MV-4-11 (cell line): ENCODE data around the gene SCAPER.

Experiments
- DNase-seq: peaks from one replicate; lab custom pipeline; 2025; lab: John Stamatoyannopoulos, UW

SCAPER gene

DNA sequence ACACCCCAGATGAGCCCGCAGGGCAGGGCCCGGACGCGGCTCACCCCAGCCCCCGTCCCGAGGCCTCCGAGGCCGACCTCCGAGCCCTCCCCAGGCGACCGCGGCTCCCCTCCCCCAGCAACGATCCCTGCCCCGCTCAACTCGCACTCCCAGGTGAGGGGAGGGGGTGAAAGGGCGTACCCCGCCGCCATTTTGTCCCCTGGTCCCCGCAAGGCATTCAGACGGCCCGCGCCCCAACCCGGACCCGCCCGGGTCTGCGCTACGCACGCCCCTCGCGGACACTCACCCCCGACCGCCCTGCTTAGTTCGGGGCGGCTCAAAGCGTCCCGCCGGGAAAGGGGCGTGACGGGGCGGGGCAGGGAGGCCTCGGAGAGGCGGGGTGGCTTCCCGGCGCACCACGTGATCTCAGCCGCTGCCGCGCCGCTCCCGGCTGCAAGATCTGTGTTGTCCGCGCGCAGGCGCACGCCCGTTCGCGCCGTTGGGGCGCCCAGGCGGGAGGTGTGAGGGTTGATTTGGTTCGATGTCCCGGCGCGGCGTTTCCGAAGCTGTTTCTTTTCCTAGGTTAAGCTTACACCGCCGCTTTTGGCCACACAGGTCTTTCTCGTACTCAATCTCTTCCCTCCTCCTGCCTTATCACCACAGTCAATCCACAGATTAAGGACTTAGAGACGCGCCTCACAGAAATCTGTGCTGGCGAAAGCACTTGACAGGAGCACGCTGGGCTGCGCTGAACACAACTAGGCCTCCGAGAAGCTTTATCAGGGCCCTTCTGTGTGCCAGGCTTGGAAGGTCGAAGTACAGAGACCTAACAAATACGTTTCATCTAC, at the start of gene SCAPER:
Gene SCAPER, minus strand, starts transcription at position 328 of the 827 bp plus-strand sequence. CDS start 21,523 bp downstream, outside the sequence.
- peak; percentile 79 for DNase-seq

DNA sequence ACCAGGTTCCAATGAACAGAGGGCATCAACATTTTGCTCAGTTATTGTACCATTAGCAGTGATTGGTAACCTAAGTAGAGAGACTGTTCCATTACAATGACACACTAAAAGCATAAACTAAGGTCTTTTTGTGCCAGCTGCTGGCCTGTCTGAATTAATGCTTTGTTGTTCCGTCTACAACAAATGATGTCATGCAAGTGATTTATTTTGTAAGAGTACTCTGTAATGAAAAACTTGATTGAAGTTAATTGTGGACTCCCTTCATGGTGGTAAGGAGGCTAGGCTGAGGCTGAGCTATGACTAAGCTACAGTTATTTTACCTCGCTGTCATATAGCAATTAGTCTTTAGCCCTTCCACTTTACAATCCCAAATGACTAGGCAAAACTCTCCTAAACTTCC, 49.6 kb upstream of the SCAPER start:
- DNase-seq = no peak

DNA sequence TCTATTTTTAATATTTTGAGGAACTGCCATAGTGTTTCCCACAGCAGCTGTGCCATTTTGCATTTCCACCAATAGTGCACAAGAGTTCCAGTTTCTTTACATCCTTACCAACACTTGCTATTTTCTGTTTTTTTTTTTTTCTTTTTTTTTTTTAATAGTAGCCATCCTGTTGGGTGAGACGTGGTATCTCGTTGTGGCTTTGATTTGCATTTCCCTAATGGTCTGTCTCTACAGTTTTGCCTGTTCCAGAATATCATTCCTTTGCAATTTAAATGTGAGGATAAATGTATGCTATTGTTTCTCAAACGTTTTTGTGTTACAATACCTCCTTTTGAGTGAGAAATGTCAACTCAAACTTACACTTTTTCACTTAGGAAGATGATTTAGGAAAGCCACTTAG, 48.8 kb upstream of the SCAPER start:
- peak; percentile 19 for DNase-seq

DNA sequence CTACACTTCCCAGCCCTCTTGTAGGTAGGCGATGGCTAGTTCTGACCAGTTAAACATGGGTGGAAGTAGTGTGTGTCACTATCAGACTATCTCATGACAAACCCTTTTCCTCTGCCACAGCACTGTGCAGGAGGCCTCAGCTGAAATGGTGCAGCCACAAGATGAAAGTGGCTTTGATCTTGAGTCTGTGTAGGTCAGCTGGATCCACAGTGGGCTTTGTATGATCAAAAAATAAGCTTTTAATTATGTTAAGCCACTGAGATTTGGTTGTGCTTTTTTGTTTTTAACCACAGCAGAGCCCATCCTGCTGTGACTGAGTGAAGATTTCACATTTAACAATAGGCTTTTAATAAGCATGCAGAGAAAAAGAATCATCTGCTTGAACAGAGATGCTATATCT, 46.1 kb upstream of the SCAPER start:
- no peak for DNase-seq

DNA sequence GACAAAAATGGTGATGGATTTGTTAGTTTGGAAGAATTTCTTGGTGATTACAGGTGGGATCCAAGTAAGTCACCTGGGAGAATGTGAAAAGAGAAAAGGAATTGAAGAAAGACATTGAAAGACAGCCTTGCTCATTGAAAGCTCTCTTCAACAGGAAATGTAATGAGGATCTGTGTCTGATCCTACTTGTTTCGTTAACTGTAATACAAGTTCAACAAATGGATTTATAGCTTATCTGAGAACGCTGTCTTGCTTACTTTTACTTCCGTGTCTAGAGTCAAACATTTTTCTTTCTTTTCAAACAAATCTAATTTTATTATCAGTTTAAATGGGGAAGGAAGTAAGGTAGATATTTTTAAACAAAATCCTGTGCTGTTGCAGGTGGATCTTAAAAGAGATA, 42.3 kb upstream of the SCAPER start:
- DNase-seq = no peak

DNA sequence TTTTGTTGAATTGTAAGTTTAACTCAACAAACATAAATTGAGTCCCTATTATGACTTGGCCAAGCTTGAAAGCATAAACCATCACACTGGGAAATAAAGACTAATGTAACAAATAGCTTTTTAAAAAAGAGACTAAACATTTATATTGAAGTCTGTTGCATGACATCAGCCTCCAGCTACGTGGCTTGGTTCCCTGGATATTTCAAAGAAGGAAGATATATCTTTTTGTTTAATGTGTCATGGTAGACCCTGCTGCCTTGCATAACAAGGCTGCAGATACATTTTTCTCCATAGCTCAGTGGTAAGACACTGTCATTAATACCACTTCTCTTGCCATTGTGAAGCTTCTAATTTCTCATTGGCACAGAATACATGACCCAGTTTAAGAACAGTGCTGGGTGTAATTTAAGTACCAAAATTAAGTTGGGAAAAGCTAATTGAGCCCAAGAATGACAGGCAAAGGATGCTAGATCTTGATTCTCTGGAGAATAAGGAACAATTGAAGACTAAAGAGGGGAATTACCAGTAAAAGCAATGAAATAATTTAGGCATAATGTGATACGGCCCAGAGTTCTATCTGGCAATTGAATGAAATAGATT, 40.5 kb upstream of the SCAPER start:
- no peak for DNase-seq

DNA sequence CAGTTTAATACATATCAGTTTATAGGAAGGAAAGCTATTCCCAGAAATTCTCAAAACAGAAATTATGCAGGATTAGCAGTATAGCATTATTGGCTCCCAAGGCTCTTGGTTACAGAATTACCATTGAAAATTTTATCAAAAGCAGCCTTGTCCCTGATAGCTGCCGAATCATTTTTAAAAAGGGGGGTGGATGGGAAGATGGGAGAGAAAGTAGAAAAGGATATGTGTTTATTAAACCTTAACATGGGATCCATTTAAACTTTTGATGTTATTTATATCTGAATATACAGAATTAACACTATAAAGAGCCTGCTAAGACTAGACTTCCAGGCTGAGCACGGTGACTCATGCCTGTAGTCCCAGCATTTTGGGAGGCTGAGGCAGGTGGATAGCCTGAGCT, 37.2 kb upstream of the SCAPER start:
- no peak for DNase-seq

- no peak for DNase-seq
Observed at GRCh38 chr15:76941636-76942035, 36.5 kb upstream of the SCAPER start.

DNA sequence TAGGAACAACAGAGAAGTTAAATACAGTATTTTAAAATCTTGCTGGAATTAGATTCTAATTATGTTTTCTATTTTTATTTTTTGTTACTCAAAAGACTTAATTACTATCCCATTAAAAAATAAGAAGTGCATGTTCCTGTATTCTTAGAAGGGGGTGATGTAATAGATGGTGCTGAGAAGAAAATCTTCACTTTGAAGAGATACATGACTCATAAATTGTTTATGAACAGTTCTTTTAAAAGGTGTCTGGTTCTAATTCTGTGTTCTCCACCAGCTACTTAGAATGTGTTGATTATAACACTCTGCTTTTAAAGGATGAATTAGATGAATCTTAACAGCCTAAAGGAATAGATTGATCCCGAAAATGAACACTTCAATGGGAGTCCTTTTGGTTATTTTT, 34.6 kb upstream of the SCAPER start:
- no peak for DNase-seq

DNA sequence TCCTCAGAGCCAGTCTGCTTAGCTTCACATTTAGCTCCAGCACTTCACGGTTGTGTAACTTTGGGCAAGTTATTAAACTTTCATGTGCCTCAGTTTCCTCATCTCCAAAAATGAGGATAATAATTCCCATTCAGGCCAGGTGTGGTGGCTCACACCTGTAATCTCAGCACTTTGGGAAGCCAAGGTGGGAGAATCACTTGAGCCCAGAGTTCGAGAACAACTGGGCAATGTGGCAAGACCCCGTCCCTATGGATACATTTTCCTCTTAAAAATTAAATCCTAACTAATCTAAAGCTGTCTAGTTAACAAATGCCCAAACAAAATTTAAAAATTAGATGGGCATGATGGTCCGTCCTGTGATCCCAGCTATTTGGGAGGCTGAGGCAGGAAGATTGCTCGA, 33.6 kb upstream of the SCAPER start:
- no peak for DNase-seq

DNA sequence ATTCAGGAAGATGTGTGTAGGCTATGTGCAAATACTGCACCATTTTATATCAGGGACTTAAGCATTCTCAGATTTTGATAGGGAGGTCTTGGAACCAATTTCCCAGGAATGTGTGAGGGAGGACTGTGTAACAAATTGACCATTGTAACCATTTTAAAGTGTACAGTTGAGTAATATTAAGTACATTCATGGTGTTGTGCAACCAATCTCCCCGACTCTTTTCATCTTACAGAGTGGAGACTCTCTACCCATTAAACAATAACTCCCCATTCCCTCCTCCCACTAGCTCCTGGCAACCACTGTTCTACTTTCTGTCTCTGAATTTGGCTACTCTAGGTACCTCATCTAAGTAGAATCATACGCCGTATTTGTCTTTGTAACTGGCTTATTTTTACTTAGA, 31.5 kb upstream of the SCAPER start:
- DNase-seq = peak; percentile 7

- DNase-seq = no peak
Observed at GRCh38 chr15:76935620-76936019, 30.5 kb upstream of the SCAPER start.

DNA sequence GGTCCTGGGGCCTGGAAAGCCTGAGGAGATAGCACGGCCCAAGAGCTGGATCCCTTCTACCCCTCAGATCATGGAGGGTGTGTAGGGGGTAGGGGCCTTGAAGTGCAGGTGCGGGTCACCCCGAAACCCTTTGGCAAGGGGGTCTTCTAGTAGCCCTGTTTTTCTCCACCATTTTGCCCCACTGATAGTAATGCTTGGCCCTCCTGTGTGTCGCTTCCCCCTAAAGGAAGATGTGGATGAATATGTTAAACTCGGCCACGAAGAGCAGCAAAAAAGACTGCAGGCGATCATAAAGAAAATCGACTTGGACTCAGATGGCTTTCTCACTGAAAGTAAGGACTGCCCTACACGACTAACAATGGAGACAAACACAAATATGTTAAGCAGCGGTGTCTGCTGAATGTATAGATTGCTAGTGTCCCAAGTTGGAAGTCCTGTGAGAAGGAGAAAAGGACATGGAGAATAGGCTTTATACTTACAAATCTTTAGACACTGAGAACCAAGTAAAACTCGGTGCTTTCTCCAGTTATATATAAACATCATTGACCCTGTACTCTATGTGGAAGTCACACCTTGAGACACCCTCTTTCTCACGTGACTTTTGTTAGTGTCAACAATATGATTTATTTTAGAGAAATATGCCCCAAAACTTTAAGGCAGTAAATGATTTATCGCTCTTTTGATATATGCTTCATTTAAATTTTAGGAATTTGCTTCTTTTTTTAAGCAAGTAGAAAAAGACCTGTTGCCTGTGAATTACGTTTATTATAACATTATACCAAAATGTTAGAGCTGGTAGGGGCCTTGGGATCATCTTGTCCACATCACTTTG, 27.2 kb upstream of the SCAPER start:
- no peak for DNase-seq

GRCh38 chr15:76931397-76932134, 26.4 kb upstream of the SCAPER start, which contains the start of gene RCN2:
Gene RCN2 (plus strand): TSS chr15:76931749. CDS start chr15:76931842, 93 bp downstream.
- DNase-seq = peak; percentile 90

DNA sequence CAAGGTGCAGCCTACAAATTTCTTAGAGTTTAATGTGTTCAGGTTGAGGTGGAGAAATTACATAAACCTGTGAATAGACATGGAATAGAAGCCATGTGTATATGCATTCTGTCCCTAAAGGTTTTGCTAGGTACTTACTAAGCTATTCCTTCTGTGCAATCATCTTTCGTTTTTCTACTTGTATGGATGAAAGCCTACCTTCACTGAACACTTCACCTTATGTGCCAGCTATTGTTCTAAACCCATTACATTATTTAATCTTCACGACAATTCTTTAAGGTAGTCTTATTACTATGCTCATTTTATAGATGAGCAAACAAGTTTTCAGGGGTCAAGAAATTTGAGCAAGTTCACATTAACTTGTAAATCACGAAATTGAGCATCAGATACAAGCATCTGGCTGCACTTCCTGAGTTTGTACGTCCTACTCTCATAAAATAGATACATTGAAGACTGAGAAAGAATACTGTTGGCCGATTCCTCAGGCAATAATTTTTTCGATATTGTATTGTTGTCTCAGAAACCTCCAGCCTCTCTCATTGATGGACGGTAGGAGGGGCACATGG, 25.8 kb upstream of the SCAPER start:
- no peak for DNase-seq

DNA sequence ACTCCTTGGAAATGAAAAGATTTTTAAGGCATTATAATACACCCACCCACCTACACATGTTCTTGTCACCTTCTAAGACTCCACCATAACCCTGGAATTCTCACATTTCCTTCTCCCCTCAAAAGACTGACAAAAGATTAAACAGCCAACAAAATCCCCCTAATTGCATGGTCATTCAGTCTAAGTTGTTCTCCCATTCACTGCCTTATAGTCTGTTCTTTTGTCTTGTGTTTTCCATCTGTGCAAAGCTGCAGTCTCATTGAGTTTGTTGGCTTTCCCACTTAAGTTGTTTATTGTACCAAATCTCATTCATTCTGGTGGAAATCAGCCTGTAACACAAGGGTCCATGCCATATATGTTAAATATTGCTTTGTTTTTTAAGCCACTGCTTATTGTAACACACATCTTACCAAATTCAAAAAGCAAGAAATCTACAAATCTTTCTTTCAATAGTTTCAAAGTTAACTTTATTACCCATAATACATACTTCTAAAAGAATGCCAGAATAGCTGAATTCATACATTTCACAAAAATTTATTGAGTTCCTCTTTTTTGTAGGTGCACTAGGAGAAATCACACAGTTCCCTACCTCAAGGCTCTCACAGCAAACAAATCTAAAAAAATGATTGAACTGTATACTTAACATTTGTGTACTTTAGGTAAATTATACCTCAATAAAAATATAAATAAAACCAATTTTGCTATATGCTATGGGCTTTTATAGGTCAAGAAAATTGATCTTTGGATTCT, 24.0 kb upstream of the SCAPER start:
- no peak for DNase-seq

- DNase-seq = no peak
Observed at GRCh38 chr15:76928201-76928600, 23.1 kb upstream of the SCAPER start.

DNA sequence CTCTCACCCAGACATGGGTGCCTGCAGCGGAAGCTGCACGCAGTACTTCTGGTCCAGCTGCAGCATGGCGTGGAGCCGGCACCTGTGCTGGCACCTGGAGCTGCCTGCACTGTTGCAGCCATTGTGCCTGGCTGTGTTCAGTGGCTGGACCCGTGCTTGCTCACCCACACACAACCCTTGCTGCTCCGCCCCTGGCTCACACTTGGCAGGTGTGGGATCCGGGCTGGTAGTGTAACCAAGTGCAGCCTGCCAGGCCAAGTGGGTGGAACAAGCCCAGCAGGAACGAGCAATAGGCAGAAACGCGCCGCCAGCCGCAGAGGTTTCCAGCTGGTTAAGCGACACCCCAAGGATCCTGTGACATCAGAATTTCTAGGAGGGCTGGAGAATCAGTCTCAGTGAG, 11.2 kb upstream of the SCAPER start:
- DNase-seq = no peak

- no peak for DNase-seq
Observed at GRCh38 chr15:76913737-76914136, 8.6 kb upstream of the SCAPER start.

DNA sequence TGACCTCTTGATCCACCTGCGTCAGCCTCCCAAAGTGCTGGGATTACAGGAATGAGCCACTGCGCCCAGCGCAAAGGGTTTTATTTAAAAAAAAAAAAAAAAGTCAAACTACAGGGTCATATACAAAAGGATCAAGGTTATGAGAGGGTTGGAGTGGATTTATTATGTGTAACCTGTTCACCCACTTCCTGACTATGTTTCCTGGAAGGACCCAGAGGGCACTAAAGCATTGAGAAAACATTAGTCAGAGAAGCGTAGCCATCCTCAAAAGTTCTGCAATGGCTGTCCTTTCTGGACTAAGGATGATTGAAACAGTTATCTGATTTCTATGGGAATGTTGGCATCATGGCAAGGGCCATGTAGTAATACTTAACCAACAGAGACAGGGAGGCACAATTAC, 7.3 kb upstream of the SCAPER start:
- no peak for DNase-seq

GRCh38 chr15:76905855-76906254, 715 bp upstream of the SCAPER start:
- no peak for DNase-seq
